PC-3 (cell line): ENCODE results near the gene RARRES2. TPM values are rescaled to one million over a fixed set of nuclear protein-coding genes. Genes with fewer than 3 reads are reported as not detected.

ENCODE experiments used
- ATAC-seq: fragments of 200-7000 bp; cut with Tn5 transposase; 2 replicates; pipeline ENCODE4 v1.9.1; 2020; ENCODE audit warnings: mild to moderate bottlenecking, moderate library complexity
- Bru-seq: library from RNA; stranded (reverse); fragments of 400-500 nt; gene quantifications from one replicate; lab custom pipeline; 2021; lab: Mats Ljungman, UMichigan
- BruChase-seq, 2 experiments: library from RNA; stranded (reverse); fragments of 400-500 nt; gene quantifications; one replicate each; lab custom pipeline; 2021; lab: Mats Ljungman, UMichigan
- BruUV-seq: library from RNA; stranded (reverse); fragments of 400-500 nt; replicated peaks from 2 replicates; lab custom pipeline; 2021; lab: Mats Ljungman, UMichigan
- CTCF ChIA-PET: fragments of 300-600 bp; sonication (Branson Sonifier 250); formaldehyde crosslinking; loops from one replicate; lab custom pipeline; 2022; ENCODE audit warnings: antibody characterized with exemption; lab: Charles Lee
- POLR2A ChIA-PET: fragments of 300-600 bp; sonication (Branson Sonifier 250); formaldehyde crosslinking; loops from one replicate; lab custom pipeline; 2022; ENCODE audit warnings: antibody characterized with exemption; ENCODE audit not compliant: unreplicated experiment; lab: Charles Lee
- DNase-seq: peaks from one replicate; pipeline ENCODE4 v3.0.0-alpha.2; 2015
- H2AFZ ChIP-seq: fragments of 300-600 bp; sonication (generic); 2 replicates; pipeline ENCODE4 v1.6.0; 2016; ENCODE audit warnings: antibody characterized with exemption, low read length
- H3F3A ChIP-seq: fragments of 300-600 bp; sonication (generic); one replicate; pipeline ENCODE4 v1.6.0; 2017; ENCODE audit warnings: antibody characterized with exemption, low read length, control low read depth, mild to moderate bottlenecking; ENCODE audit not compliant: unreplicated experiment
- H3K27ac ChIP-seq: fragments of 300-600 bp; sonication (generic); 2 replicates; pipeline ENCODE4 v1.5.1; 2016; ENCODE audit warnings: mild to moderate bottlenecking, low read length
- H3K27me3 ChIP-seq: fragments of 300-600 bp; sonication (generic); 2 replicates; pipeline ENCODE4 v1.6.1; 2016; ENCODE audit warnings: low read length, mixed read lengths
- H3K36me3 ChIP-seq: fragments of 300-600 bp; sonication (generic); 2 replicates; pipeline ENCODE4 v1.6.1; 2016; ENCODE audit warnings: low read depth, mixed run types, low read length, mixed read lengths
- H3K4me1 ChIP-seq: fragments of 300-600 bp; sonication (generic); 2 replicates; pipeline ENCODE4 v1.5.1; 2016; ENCODE audit warnings: low read length; ENCODE audit not compliant: insufficient read depth
- H3K4me2 ChIP-seq: fragments of 300-600 bp; sonication (generic); 2 replicates; pipeline ENCODE4 v1.6.0; 2016; ENCODE audit warnings: low read length
- H3K4me3 ChIP-seq: fragments of 300-600 bp; sonication (generic); 2 replicates; pipeline ENCODE4 v1.5.1; 2016; ENCODE audit warnings: mild to moderate bottlenecking, low read length, mixed read lengths
- H3K79me2 ChIP-seq: fragments of 300-600 bp; sonication (generic); 2 replicates; pipeline ENCODE4 v1.6.1; 2017; ENCODE audit warnings: low read length, mixed read lengths
- H3K9ac ChIP-seq: fragments of 300-600 bp; sonication (generic); 2 replicates; pipeline ENCODE4 v1.6.0; 2016; ENCODE audit warnings: mild to moderate bottlenecking, low read length
- H3K9me2 ChIP-seq: fragments of 300-600 bp; sonication (generic); replicated peaks from 2 replicates; pipeline ENCODE4 v1.6.1; 2016; ENCODE audit warnings: mixed run types, low read length, mixed read lengths
- H3K9me3 ChIP-seq: fragments of 300-600 bp; sonication (generic); 2 replicates; pipeline ENCODE4 v1.6.1; 2016; ENCODE audit warnings: low read length, mixed read lengths
- H4K20me1 ChIP-seq: fragments of 300-600 bp; sonication (generic); 2 replicates; pipeline ENCODE4 v1.6.1; 2016; ENCODE audit warnings: low read length, mixed read lengths
- CTCF ChIP-seq: fragments of 300-600 bp; sonication (generic); conservative IDR thresholded peaks from 2 replicates; pipeline ENCODE4 v1.5.1; 2017; ENCODE audit warnings: antibody characterized with exemption, low read depth, mild to moderate bottlenecking, low read length
- EZH2 ChIP-seq: fragments of 300-600 bp; sonication (generic); IDR thresholded peaks from one replicate; pipeline ENCODE4 v1.6.1; 2017; ENCODE audit warnings: antibody characterized with exemption, mild to moderate bottlenecking, low read length; ENCODE audit not compliant: unreplicated experiment
- EZH2phosphoT487 ChIP-seq: fragments of 300-600 bp; sonication (generic); IDR thresholded peaks from 2 replicates; pipeline ENCODE4 v1.6.1; 2018; ENCODE audit warnings: mild to moderate bottlenecking, antibody characterized with exemption, low read length, borderline replicate concordance
- intact Hi-C: fragments of 100-400 bp; cut with micrococcal nuclease; formaldehyde crosslinking; loops from 2 replicates; pipeline ENCODE4 v1.9.0; 2023
- long read RNA-seq: library from polyadenylated mRNA; unstranded; transcript quantifications from one replicate; pipeline ENCODE4 v2.0.0, GENCODE V29; 2021; ENCODE audit not compliant: unreplicated experiment
- total RNA-seq: library from RNA; depleted of rRNA; stranded (reverse); fragments of >200 nt; gene quantifications from 2 replicates; pipeline ENCODE4 v1.2.3, GENCODE V29; 2014; rRNA removed

The RARRES2 gene
- 1.6 TPM in 1 of 2 replicates, not detected in the other for total RNA-seq
- not detected for Bru-seq, nascent RNA
- BruChase-seq, experiment 1, labeled RNA remaining after a 6-hour chase: percentile 13 among the genes with signal in this experiment
- percentile 12 among the genes with signal in this experiment for BruChase-seq, experiment 2, labeled RNA remaining after a 2-hour chase
- long read RNA-seq: 0 reads

GRCh38 chr7:150341263-150342120, at the start of gene RARRES2:
Gene RARRES2, minus strand, starts transcription at chr7:150341629. Its CDS starts 1,020 bp downstream, at chr7:150340609.
- Histone ChIP-seq H3K9ac (no peak within 1 kb of the TSS), H3K4me2 (no peak within 1 kb of the TSS), H3K4me1 (no peaks in the 10 kb centered on the region), H2AFZ (no peak within 1 kb of the TSS), H3K4me3 (no peak within 1 kb of the TSS), H4K20me1 (no peaks in the 10 kb centered on the region), H3K79me2 (no peaks in the 10 kb centered on the region), H3K36me3 (no peaks in the 10 kb centered on the region), H3K27me3 (no peaks in the 10 kb centered on the region), H3K27ac (no peak within 1 kb of the TSS), H3K9me2 (no peaks in the 10 kb centered on the region), H3F3A (no peaks in the 10 kb centered on the region), H3K9me3 (no peaks in the 10 kb centered on the region)
- no peak for DNase-seq
- POLR2A ChIA-PET: no interaction called here
- BruUV-seq: no TSS peak
- intact Hi-C loops: no loop called here
- CTCF ChIA-PET: no interaction called here
- TF ChIP-seq EZH2phosphoT487: no peak
- no peak for ATAC-seq

GRCh38 chr7:150390205-150390604, 48.8 kb upstream of the RARRES2 start:
- TF ChIP-seq CTCF (no peak), EZH2phosphoT487 (no peak), EZH2 (no peak)
- DNase-seq (peak; percentile 71), ATAC-seq (peak; percentile 99)
- H3K27ac ChIP-seq: no peak overlapping the region
- no TSS peak for BruUV-seq
- no peaks in the 10 kb centered on the region for H3K79me2 ChIP-seq
- H3K4me3 ChIP-seq: no peak overlapping the region
- POLR2A ChIA-PET: no interaction called here
- CTCF ChIA-PET: no interaction called here
- no peaks in the 10 kb centered on the region for H3K9me3 ChIP-seq
- H3K4me2 ChIP-seq: no peak overlapping the region
- intact Hi-C loops: loop anchor here (1.0 to 2.0 kb wide), 2 partner anchors 11 to 15 kb away; partner anchors contain the start of gene ZNF775
- no peaks in the 10 kb centered on the region for H4K20me1 ChIP-seq
- no peaks in the 10 kb centered on the region for H3K36me3 ChIP-seq
- peaks cover 9% of the 10 kb centered on the region for H3K4me1 ChIP-seq
- H3K9me2 ChIP-seq: no peaks in the 10 kb centered on the region
- no peaks in the 10 kb centered on the region for H3K27me3 ChIP-seq
- H3F3A ChIP-seq: peaks cover 4% of the 10 kb centered on the region
- H2AFZ ChIP-seq: no peak overlapping the region
- H3K9ac ChIP-seq: no peak overlapping the region

- Histone ChIP-seq H3K9me2 (no peaks in the 10 kb centered on the region), H3K4me3 (no peak overlapping the region), H3K27me3 (no peaks in the 10 kb centered on the region), H3K9ac (no peak overlapping the region), H2AFZ (no peak overlapping the region), H3F3A (peaks cover 4% of the 10 kb centered on the region), H4K20me1 (no peaks in the 10 kb centered on the region), H3K9me3 (no peaks in the 10 kb centered on the region), H3K27ac (no peak overlapping the region), H3K4me1 (peaks cover 9% of the 10 kb centered on the region), H3K79me2 (no peaks in the 10 kb centered on the region), H3K4me2 (no peak overlapping the region), H3K36me3 (no peaks in the 10 kb centered on the region)
- DNase-seq (no peak), ATAC-seq (peak; percentile 12; the same call in 1 of the 2 replicates)
- intact Hi-C loops: no loop called here
- no TSS peak for BruUV-seq
- CTCF ChIA-PET: interaction anchor here (0.6 kb wide), 1 partner anchor 10 kb away, joined by 3 read pairs; no protein-coding TSS in a partner anchor
- POLR2A ChIA-PET: no interaction called here
- no peak for TF ChIP-seq EZH2
- TF ChIP-seq EZH2phosphoT487: no peak
- no peak for TF ChIP-seq CTCF
Measured at GRCh38 chr7:150389532-150389816, 48.0 kb upstream of the RARRES2 start.
